IPS-18c (cell line): ENCODE measurements around the gene RIBC2.

Source experiments
- H3K4me3 ChIP-seq: 2 replicates; pipeline ENCODE4 v1.7.0; 2013; ENCODE audit warnings: low read depth, mild to moderate bottlenecking, low read length, moderate library complexity; ENCODE audit not compliant: insufficient read depth
- H3K9me3 ChIP-seq: one replicate; pipeline ENCODE4 v1.6.1; 2013; ENCODE audit warnings: mild to moderate bottlenecking, low read length, moderate library complexity; ENCODE audit not compliant: control insufficient read depth, insufficient read depth

Gene RIBC2

GRCh38 chr22:45477366-45478107 lies 64.0 kb downstream of the RIBC2 start:
- Histone ChIP-seq H3K4me3 (no peak overlapping the region), H3K9me3 (no peaks in the 10 kb centered on the region)

DNA sequence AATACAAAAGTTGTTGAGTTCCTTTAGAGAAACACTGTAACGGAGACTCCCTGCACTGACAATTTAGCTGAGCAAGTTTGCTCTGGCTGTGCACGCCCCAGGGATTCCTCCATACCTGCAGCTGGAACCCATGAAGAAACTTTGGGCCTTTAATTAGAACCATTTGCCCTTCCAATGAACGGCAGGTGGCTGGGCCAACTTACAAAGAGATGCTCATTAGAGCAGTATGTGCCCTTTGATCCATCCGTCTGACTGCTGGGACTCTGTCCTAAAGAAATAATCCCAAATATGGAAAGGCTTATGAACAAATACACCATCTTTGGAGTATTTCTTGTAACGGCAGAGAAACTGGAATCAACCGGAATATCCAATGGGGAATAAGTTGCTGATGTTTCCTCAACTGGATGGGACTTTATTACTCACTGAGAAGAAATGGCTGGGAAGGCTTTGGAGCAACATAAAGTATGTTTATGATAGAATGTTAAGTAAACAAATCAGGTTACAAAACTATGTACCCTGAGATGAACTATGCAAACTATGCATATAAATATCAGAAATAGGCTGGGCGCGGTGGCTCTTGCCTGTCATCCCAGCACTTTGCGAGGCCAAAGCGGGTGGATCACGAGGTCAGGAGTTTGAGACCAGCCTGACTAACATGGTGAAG lies 64.7 kb downstream of the RIBC2 start:
- H3K4me3 ChIP-seq = no peak overlapping the region
- no peaks in the 10 kb centered on the region for H3K9me3 ChIP-seq

- Histone ChIP-seq H3K4me3 (no peak overlapping the region), H3K9me3 (no peaks in the 10 kb centered on the region)
Measured at GRCh38 chr22:45480717-45481116, 67.2 kb downstream of the RIBC2 start.

GRCh38 chr22:45481661-45482060 lies 68.2 kb downstream of the RIBC2 start:
- Histone ChIP-seq H3K9me3 (no peaks in the 10 kb centered on the region), H3K4me3 (no peak overlapping the region)
